RWPE1 (cell line): ENCODE data around the gene PTGDR2.

Experiments
- CTCF ChIA-PET: fragments of 350-600 bp; sonication (Branson Sonifier 250); formaldehyde crosslinking; extraction: SDS; loops from one replicate; lab custom pipeline; 2021; lab: Yijun Ruan, JAX
- POLR2A ChIA-PET: fragments of 400-600 bp; formaldehyde crosslinking; extraction: SDS; loops from one replicate; lab custom pipeline; 2020; ENCODE audit warnings: antibody characterized with exemption; ENCODE audit not compliant: low non-redundant PET; lab: Yijun Ruan, JAX
- DNase-seq: peaks from one replicate; pipeline ENCODE4 v3.0.0; 2012; ENCODE audit warnings: low spot score
- H3K27ac ChIP-seq: fragments of 450-650 bp; 2 replicates; pipeline ENCODE4 v1.5.1; 2017
- TF ChIP-seq, protein P1 (sequence below): fragments of 450-650 bp; conservative IDR thresholded peaks from 2 replicates; pipeline ENCODE4 v1.5.1; 2017; ENCODE audit warnings: low read depth, mild to moderate bottlenecking

The PTGDR2 gene

GRCh38 chr11:60814112-60814511 lies 41.6 kb downstream of the PTGDR2 start:
- no peak for DNase-seq
- TF ChIP-seq, protein P1, sequence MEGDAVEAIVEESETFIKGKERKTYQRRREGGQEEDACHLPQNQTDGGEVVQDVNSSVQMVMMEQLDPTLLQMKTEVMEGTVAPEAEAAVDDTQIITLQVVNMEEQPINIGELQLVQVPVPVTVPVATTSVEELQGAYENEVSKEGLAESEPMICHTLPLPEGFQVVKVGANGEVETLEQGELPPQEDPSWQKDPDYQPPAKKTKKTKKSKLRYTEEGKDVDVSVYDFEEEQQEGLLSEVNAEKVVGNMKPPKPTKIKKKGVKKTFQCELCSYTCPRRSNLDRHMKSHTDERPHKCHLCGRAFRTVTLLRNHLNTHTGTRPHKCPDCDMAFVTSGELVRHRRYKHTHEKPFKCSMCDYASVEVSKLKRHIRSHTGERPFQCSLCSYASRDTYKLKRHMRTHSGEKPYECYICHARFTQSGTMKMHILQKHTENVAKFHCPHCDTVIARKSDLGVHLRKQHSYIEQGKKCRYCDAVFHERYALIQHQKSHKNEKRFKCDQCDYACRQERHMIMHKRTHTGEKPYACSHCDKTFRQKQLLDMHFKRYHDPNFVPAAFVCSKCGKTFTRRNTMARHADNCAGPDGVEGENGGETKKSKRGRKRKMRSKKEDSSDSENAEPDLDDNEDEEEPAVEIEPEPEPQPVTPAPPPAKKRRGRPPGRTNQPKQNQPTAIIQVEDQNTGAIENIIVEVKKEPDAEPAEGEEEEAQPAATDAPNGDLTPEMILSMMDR = no peak
- ChIA-PET CTCF (no interaction called here), POLR2A (no interaction called here)
- no peak overlapping the region for H3K27ac ChIP-seq

DNA sequence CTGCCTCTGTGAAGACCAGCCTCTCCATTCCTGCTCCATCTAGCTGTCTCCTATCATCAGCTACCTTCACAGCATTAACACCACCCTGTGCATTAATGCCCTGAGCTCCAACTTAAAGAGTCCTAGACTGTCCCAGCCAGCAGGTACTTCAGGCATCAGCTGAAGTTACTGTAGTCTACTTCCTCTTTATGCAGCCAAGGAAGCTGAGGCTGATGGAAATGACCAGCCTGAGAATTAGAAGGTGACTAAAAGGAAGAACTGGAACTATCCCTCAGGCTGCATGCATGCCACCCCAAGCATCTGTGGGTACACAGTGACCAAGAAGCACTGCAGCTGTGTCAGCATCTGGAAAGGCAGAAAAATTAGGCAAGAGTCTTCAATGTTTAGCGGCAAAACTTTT lies 42.4 kb downstream of the PTGDR2 start:
- ChIA-PET CTCF (no interaction called here), POLR2A (no interaction called here)
- no peak overlapping the region for H3K27ac ChIP-seq
- TF ChIP-seq, protein P1 = no peak
- no peak for DNase-seq

- DNase-seq = no peak
- no peak overlapping the region for H3K27ac ChIP-seq
- TF ChIP-seq, protein P1 = no peak
- ChIA-PET POLR2A (no interaction called here), CTCF (no interaction called here)
These were observed 45.2 kb downstream of the PTGDR2 start for GRCh38 chr11:60810569-60810968.

DNA sequence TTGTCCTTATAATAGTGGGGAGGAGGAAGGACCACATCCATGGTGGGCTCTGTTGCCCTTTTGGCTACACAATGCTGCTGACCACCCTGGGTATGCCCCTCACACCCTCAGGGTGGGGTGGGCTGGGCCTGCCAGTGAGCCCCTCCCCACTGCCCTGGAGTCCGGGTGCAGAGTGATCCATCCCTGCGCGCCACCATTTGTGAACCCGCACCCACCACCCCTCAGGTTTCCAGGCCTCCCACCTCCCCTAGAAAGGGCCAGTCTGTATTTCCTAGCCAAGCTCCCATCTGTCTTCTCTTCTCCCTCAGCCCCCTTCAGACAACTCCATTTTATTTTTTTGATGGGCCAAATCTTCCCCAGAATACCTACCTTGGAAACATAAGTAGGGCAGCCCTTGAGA lies 45.6 kb downstream of the PTGDR2 start:
- no peak for DNase-seq
- ChIA-PET POLR2A (no interaction called here), CTCF (no interaction called here)
- TF ChIP-seq, protein P1 = no peak
- H3K27ac ChIP-seq = no peak overlapping the region

- CTCF ChIA-PET = no interaction called here
- POLR2A ChIA-PET = no interaction called here
- TF ChIP-seq, protein P1 = no peak
- no peak overlapping the region for H3K27ac ChIP-seq
- no peak for DNase-seq
These were observed 46.1 kb downstream of the PTGDR2 start for GRCh38 chr11:60809691-60810090.

- H3K27ac ChIP-seq = no peak overlapping the region
- no peak for DNase-seq
- CTCF ChIA-PET = no interaction called here
These were observed 46.5 kb downstream of the PTGDR2 start for GRCh38 chr11:60809249-60809648.

More at GRCh38 chr11:60809249-60809648, 46.5 kb downstream of the PTGDR2 start:
- TF ChIP-seq, protein P1 = no peak
- POLR2A ChIA-PET = no interaction called here
